Omental fat pad (tissue), 4 donors: ENCODE results near the gene SLC35F6. TPM values are rescaled to one million over a fixed set of nuclear protein-coding genes. Genes with fewer than 3 reads are reported as not detected.
A peak's percentile ranks its signal among the peaks of the same experiment; 100 is the strongest.

Experiments
- ATAC-seq: fragments of 150-250 bp; one replicate; pipeline ENCODE4 v1.9.1; 2016; ENCODE audit warnings: mild to moderate bottlenecking, moderate library complexity; ENCODE audit not compliant: low FRiP score
- DNase-seq: peaks from one replicate; pipeline ENCODE4 v3.0.0-alpha.2; 2019; ENCODE audit warnings: low spot score
- total RNA-seq, 4 donors: library from RNA; depleted of rRNA; stranded (reverse); fragments of >200 nt; gene quantifications; one replicate each; pipeline ENCODE4 v1.1.0, GENCODE V29; 2016
- TF ChIP-seq, protein P1 (sequence below), 3 donors: fragments of 450-650 bp; IDR thresholded peaks; one replicate each; pipeline ENCODE4 v1.5.1; 2016 to 2017; ENCODE audit warnings: antibody characterized with exemption in 3 of 3, mild to moderate bottlenecking in 3 of 3, moderate library complexity in 2 of 3

The SLC35F6 gene
- total RNA-seq, 4 donors from 2014 or later = 43.0 to 84.9 (median 57.7) TPM

DNA sequence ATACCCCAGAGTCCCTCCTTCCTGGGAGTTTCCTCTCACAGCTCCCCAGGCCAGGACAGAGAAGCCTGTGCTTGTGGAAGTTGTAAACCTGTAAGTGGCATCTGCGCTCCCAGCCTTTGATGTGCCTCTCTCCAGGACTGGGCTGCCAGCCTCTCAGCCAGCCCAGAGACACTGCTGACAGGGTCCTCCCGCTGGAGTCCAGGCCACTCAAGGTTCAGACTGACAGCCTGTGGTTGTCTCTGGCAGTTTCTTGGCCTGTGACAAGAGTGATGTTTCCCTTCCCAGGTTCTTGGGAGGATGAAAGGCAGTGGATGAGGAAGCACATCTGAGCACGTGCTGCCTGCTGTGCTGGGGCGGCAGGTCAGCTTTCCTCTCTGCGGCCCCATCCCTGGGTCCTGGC is 3.0 kb downstream of the SLC35F6 start:
- ATAC-seq (no peak), DNase-seq (no peak)
- TF ChIP-seq, protein P1, sequence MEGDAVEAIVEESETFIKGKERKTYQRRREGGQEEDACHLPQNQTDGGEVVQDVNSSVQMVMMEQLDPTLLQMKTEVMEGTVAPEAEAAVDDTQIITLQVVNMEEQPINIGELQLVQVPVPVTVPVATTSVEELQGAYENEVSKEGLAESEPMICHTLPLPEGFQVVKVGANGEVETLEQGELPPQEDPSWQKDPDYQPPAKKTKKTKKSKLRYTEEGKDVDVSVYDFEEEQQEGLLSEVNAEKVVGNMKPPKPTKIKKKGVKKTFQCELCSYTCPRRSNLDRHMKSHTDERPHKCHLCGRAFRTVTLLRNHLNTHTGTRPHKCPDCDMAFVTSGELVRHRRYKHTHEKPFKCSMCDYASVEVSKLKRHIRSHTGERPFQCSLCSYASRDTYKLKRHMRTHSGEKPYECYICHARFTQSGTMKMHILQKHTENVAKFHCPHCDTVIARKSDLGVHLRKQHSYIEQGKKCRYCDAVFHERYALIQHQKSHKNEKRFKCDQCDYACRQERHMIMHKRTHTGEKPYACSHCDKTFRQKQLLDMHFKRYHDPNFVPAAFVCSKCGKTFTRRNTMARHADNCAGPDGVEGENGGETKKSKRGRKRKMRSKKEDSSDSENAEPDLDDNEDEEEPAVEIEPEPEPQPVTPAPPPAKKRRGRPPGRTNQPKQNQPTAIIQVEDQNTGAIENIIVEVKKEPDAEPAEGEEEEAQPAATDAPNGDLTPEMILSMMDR (IDR thresholded peaks at IDR 0.05) = no peak

DNA sequence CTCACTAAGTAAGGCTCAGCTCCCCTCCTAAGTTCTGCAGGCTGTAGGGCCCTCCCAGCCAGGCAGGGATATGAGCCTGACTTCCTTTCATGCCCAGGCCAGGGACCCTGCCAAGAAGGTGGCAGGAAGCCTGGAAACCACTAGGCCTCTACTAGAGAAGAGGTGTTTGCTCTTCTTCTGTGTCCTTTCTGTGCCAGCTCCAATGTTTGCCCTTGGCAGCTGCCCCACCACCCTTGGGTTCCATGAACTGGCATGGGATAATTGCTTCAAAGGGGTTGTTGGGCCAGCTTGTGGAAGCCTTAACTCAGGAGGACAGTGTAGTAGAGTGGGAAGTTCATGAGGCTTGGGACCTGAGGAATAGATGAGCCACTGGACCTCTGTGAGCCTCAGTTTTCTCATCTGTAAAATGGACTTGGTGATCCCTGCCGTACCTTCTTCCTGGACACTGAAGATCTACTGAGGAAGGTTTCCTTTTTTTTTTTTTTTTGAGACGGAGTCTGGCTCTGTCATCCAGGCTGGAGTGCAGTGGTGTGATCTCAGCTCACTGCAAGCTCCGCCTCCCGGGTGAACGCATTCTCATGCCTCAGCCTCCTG is 3.9 kb downstream of the SLC35F6 start:
- TF ChIP-seq, protein P1 (IDR thresholded peaks at IDR 0.05) = no peak
- ATAC-seq = no peak
- DNase-seq = no peak

DNA sequence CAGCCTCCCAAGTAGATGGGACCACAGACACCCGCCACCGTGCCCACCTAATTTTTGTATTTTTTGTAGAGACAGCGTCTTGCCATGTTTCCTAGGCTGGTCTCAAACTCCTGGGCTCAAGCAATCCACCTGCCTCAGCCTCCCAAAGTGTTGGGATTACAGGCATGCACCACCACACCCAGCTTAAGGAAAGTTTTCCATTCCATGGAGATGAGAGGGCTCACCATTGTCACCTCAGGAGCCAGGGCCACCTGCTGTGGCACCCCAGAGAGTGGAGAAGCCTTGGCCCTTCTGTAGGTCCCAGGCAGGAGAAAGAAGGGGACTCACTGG is 4.6 kb downstream of the SLC35F6 start:
- TF ChIP-seq, protein P1 (IDR thresholded peaks at IDR 0.05) = no peak
- no peak for ATAC-seq
- no peak for DNase-seq

DNA sequence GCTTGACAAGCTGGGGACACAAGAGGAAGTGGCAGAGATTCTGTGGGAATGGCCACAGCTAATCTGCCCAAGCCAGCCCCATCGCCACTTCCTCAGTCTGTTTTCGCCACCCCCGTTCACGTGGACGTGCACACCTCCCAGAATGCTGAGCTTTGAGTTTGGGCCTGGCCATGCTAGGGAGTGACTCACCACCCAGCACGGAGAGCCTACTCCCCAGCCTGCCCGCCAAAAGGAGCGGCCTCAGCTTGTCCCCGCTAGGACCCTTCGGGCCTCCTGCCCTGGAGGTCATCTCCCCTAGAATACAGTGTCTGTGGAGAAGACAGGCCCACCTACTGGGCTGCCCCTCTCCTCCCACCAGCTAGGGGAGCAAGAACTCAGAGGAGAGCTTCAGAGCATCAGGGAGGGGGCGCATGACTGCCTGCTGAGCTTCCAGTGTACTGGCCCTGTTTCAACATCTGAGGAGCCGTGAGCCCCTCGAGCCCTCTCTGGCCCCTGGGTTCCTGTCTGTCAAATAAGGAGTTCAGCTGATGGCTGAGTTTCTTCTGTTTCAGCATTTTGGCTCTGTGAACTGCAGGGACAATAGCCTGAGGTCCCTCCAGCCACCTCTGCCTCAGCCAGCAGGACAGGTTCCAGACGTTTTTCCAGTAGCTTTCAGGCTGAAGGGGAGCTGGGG is 5.1 kb downstream of the SLC35F6 start:
- DNase-seq (peak; percentile 46), ATAC-seq (peak; percentile 59)
- TF ChIP-seq, protein P1 (IDR thresholded peaks at IDR 0.05) = no peak

DNA sequence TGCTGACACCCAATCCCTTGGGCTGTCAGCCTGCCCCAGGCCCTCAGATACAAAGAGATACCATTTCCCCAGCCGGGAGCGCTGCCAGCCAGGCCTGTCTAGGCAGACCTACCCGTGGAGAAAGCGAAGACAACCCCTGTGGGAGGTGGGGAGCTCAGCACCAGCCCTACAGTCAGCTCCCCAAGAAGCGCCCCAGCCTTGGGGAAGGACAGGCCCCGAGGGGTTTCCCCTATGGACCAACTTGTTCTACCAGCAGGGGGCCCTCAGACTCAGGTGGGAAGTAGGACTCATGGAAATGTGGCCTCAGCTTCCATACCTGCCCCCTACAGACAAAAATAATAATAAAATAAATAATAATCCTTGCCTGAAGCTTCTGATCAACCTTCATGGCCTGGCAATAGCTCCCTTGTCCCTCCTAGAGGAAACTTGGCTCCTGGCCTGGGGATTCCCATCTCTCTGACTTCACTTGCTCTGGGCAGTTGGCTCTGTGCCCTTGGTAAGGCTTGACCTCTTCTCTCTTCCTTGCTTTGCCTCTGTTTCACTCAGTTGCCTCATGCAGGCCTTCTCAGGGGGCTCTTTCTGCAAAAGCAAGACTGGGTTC is 7.0 kb downstream of the SLC35F6 start:
- TF ChIP-seq, protein P1 (IDR thresholded peaks at IDR 0.05) = no peak

DNA sequence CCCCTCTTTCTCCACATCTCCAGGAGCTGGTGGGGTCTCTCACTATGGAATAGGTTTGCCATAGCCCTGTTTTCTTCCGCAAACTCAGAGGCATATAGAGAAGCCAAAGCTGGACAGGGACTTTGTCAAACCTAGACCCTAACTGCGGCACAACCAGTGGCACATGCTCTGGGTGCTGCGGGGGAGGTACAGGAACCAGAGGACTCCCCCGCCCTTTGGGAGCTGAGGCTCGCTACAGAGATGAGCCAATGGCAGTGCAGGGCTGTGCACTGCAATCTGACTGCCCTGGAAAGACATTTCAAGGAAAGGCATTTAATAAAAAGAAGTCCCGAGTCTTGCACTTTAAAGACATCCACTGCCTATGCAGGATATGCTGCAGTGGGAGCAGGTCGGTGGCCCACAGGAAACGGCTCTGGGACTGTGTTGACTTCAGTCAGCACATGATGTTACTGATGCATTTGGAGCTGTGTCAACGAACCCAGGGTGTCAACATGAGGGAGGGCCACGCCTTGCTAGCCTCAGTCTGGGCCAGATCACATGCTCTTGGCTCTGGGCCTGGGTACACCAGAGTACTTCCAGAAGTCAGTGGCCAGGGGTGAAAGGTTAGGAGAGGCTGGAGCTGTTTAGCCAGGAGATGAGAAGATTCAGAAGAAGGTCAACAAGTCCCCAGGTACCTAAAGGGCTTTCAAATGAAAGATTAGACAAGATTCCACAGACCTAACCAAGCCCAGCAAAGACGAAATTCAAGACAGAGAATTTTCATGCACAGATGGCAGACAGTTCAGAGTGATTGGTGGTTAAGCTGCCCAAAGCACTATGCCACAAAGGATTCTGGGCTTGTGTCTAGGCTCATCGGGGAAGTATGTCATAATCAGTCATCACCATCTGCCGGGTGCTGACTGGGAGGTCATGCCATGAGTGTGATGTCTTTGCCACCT is 8.2 kb downstream of the SLC35F6 start:
- TF ChIP-seq, protein P1 (IDR thresholded peaks at IDR 0.05) = no peak
- DNase-seq (peak; percentile 75), ATAC-seq (peak; percentile 59)

More for the DNA sequence above, 7.0 kb downstream of the SLC35F6 start:
- DNase-seq (peak; percentile 67), ATAC-seq (peak; percentile 33)
